Endothelial cell of umbilical vein (primary cell): ENCODE data around the gene PSORS1C1. TPM values are rescaled to one million over a fixed set of nuclear protein-coding genes. Genes with fewer than 3 reads are reported as not detected.

Experiments
- BruUV-seq: library from RNA; stranded (reverse); fragments of 400-500 nt; replicated peaks from 2 replicates; lab custom pipeline; 2021; lab: Mats Ljungman, UMichigan
- CTCF ChIA-PET: fragments of 300-600, 350-600 bp; sonication (Branson Sonifier 250); formaldehyde crosslinking; loops from one replicate; lab custom pipeline; 2021; ENCODE audit warnings: antibody characterized with exemption, inconsistent platforms; lab: Charles Lee
- POLR2A ChIA-PET: fragments of 300-600, 350-600 bp; sonication (Branson Sonifier 250); formaldehyde crosslinking; loops from one replicate; lab custom pipeline; 2021; ENCODE audit warnings: antibody characterized with exemption, inconsistent platforms; lab: Charles Lee
- DNase-seq: peaks from one replicate; pipeline ENCODE4 v3.0.0-alpha.2; 2011; ENCODE audit warnings: low read depth, low spot score
- FAIRE-seq: peaks from 2 replicates; lab custom pipeline; 2011; peaks lifted over from hg19 to GRCh38; lab: Jason Lieb, UNC
- H2AFZ ChIP-seq: 2 replicates; pipeline ENCODE4 v1.6.0; 2012; ENCODE audit warnings: low read depth, low read length, control low read depth, inconsistent platforms
- H3K27ac ChIP-seq: 2 replicates; pipeline ENCODE4 v1.5.1; 2011; ENCODE audit warnings: low read depth, mild to moderate bottlenecking, control low read depth, low read length, moderate library complexity; ENCODE audit not compliant: insufficient read depth
- H3K27me3 ChIP-seq, 2 experiments: 2 replicates each; pipeline versions ENCODE4 v1.6.0 to v1.6.1; 2011; ENCODE audit warnings: low read length in 2 of 2, mixed read lengths in 1 of 2; ENCODE audit not compliant: control insufficient read depth in 2 of 2, insufficient read depth in 2 of 2
- H3K36me3 ChIP-seq, 2 experiments: 2 replicates in 1 of 2; 3 replicates in 1 of 2; pipeline ENCODE4 v1.5.1; 2011; ENCODE audit warnings: low read length in 2 of 2, mild to moderate bottlenecking in 1 of 2, moderate library complexity in 1 of 2; ENCODE audit not compliant: control insufficient read depth in 2 of 2, insufficient read depth in 2 of 2; ENCODE audit errors: extremely low read depth in 1 of 2
- H3K4me1 ChIP-seq: 3 replicates; pipeline ENCODE4 v1.5.1; 2011; ENCODE audit warnings: mild to moderate bottlenecking, low read length; ENCODE audit not compliant: control insufficient read depth, insufficient read depth; ENCODE audit errors: extremely low read depth
- H3K4me2 ChIP-seq: 2 replicates; pipeline ENCODE4 v1.6.1; 2011; ENCODE audit warnings: low read length, control low read depth, mixed read lengths; ENCODE audit not compliant: insufficient read depth
- H3K4me3 ChIP-seq, 3 experiments: fragments of 200-600 bp in 1 of 3; sonication (generic), shearing (Covaris generic) in 1 of 3; replicated peaks in 1 of 3; 2 replicates each; pipeline ENCODE4 v1.5.1; 2011 to 2016; ENCODE audit warnings: control low read depth in 3 of 3, low read length in 3 of 3, mild to moderate bottlenecking in 2 of 3, inconsistent platforms in 1 of 3, low read depth in 1 of 3, moderate library complexity in 1 of 3; ENCODE audit not compliant: insufficient read depth in 1 of 3
- H3K79me2 ChIP-seq: 2 replicates; pipeline ENCODE4 v1.6.0; 2012; ENCODE audit warnings: low read length, inconsistent platforms; ENCODE audit not compliant: control insufficient read depth, insufficient read depth
- H3K9ac ChIP-seq: replicated peaks from 2 replicates; pipeline ENCODE3; 2011; ENCODE audit warnings: low read length, control low read depth; ENCODE audit not compliant: insufficient read depth; ENCODE audit errors: extremely low read depth
- H3K9me1 ChIP-seq: replicated peaks from 3 replicates; pipeline ENCODE4 v1.6.0; 2011; ENCODE audit warnings: mild to moderate bottlenecking, low read length; ENCODE audit not compliant: control insufficient read depth, insufficient read depth; ENCODE audit errors: extremely low read depth
- H3K9me3 ChIP-seq: replicated peaks from 2 replicates; pipeline ENCODE4 v1.5.1; 2012; ENCODE audit warnings: low read length, inconsistent platforms; ENCODE audit not compliant: control insufficient read depth, insufficient read depth
- H4K20me1 ChIP-seq: replicated peaks from 2 replicates; pipeline ENCODE3; 2011; ENCODE audit warnings: mild to moderate bottlenecking, low read length; ENCODE audit not compliant: control insufficient read depth, insufficient read depth; ENCODE audit errors: extremely low read depth
- CTCF ChIP-seq, 2 donors: IDR thresholded peaks; 1 replicate in 1 of 2; 2 replicates in 1 of 2; pipeline ENCODE4 v1.5.1; 2011; ENCODE audit warnings: low read length in 2 of 2, mild to moderate bottlenecking in 2 of 2, moderate library complexity in 2 of 2, control low read depth in 1 of 2, inconsistent platforms in 1 of 2, low read depth in 1 of 2; ENCODE audit not compliant: insufficient read depth in 1 of 2; ENCODE audit errors: extremely low read depth in 1 of 2
- EZH2 ChIP-seq: IDR thresholded peaks from 2 replicates; pipeline ENCODE4 v1.6.1; 2012; ENCODE audit warnings: borderline replicate concordance, low read depth, mild to moderate bottlenecking, moderate library complexity, low read length, inconsistent platforms; ENCODE audit not compliant: severe bottlenecking
- GATA2 ChIP-seq: IDR thresholded peaks from 2 replicates; pipeline ENCODE4 v1.7.0; 2011; ENCODE audit warnings: low read depth, mild to moderate bottlenecking, moderate library complexity, mixed read lengths, low read length; ENCODE audit not compliant: insufficient read length, insufficient read depth
- JUN ChIP-seq: IDR thresholded peaks from 2 replicates; pipeline ENCODE4 v1.6.1; 2011; ENCODE audit warnings: borderline replicate concordance, low read depth; ENCODE audit not compliant: insufficient read length, insufficient read depth
- MAX ChIP-seq: IDR thresholded peaks from 2 replicates; pipeline ENCODE4 v1.6.1; 2011; ENCODE audit not compliant: insufficient read depth, insufficient read length
- MYC ChIP-seq: IDR thresholded peaks from one replicate; pipeline ENCODE4 v1.6.1; 2011; ENCODE audit warnings: mild to moderate bottlenecking, low read depth, low read length
- POLR2A ChIP-seq: IDR thresholded peaks from 2 replicates; pipeline ENCODE4 v1.6.1; 2012; ENCODE audit warnings: low read depth, mild to moderate bottlenecking, control low read depth, low read length
- POLR2AphosphoS5 ChIP-seq: IDR thresholded peaks from 2 replicates; pipeline ENCODE4 v1.6.1; 2012; ENCODE audit warnings: low read depth, mild to moderate bottlenecking, control low read depth, low read length, moderate library complexity; ENCODE audit not compliant: insufficient read depth
- dilution Hi-C: fragments of 300-500 bp; cut with MboI; formaldehyde crosslinking; loops from one replicate; pipeline ENCODE4 v1.15.0; 2019; ENCODE audit warnings: low sequenced_read_pairs; ENCODE audit not compliant: extremely low pct_ligation_motif_present
- intact Hi-C: fragments of 100-400 bp; cut with micrococcal nuclease; formaldehyde crosslinking; loops from one replicate; pipeline ENCODE4 v1.10.0; 2022
- polyA plus RNA-seq, 4 experiments: library from polyadenylated mRNA; depleted of rRNA in 3 of 4; stranded (reverse) in 3 of 4; unstranded in 1 of 4; fragments of >200 nt; gene quantifications; 2 replicates each; pipeline versions ENCODE4 v1.2.1 to v1.2.3, GENCODE V29; 2011 to 2012; ENCODE audit warnings: missing spikeins in 1 of 4
- total RNA-seq: library from RNA; stranded (reverse); gene quantifications from 2 replicates; pipeline ENCODE4 v1.2.3, GENCODE V29; 2021

The PSORS1C1 gene
- total and polyA plus RNA-seq, 2 donors (not counting 3 experiments of a cell fraction or from before 2014, with no cell fraction given), result 1.1 to 13.2 TPM

GRCh38 chr6:31152781-31153180, 38.2 kb downstream of the PSORS1C1 start:
- no peak overlapping the region for H3K4me3 ChIP-seq
- no peak for FAIRE-seq
- H3K9me3 ChIP-seq, result no peaks in the 10 kb centered on the region
- no peak overlapping the region for H3K27ac ChIP-seq
- no peak overlapping the region for H3K9ac ChIP-seq
- DNase-seq, result no peak
- TF ChIP-seq JUN, result no peak
- TF ChIP-seq MYC, result no peak
- TF ChIP-seq EZH2, result no peak
- no peak for TF ChIP-seq POLR2AphosphoS5
- TF ChIP-seq CTCF (IDR thresholded peaks at IDR 0.05; ENCODE audit: extremely low read depth in 1 of 2, insufficient read depth in 1 of 2, low read depth in 1 of 2, low read length in 2 of 2), result no peak
- TF ChIP-seq POLR2A, result no peak
- TF ChIP-seq MAX, result no peak
- TF ChIP-seq GATA2, result no peak
- H3K4me2 ChIP-seq, result no peak overlapping the region
- H3K36me3 ChIP-seq, result peaks cover 0 to 7% of the 10 kb centered on the region in 2 experiments
- dilution Hi-C loops (no loop called here), intact Hi-C loops (no loop called here)
- ChIA-PET CTCF (interaction anchor here (1.0 to 1.3 kb wide), 2 partner anchors 9 to 15 kb away, joined by 3 to 7 read pairs; no protein-coding TSS in a partner anchor), POLR2A (no interaction called here)
- no peaks in the 10 kb centered on the region for H3K4me1 ChIP-seq
- H3K27me3 ChIP-seq, result no peaks in the 10 kb centered on the region
- no peaks in the 10 kb centered on the region for H3K79me2 ChIP-seq
- BruUV-seq, result no TSS peak
- no peaks in the 10 kb centered on the region for H3K9me1 ChIP-seq
- no peaks in the 10 kb centered on the region for H4K20me1 ChIP-seq
- H2AFZ ChIP-seq, result no peak overlapping the region
